Eye (tissue), 1 donor: ENCODE results near the gene RBMY1F.
"Not testable (repeated sequence)": the region's sequence is repeated elsewhere in the genome, so short reads cannot be mapped to it uniquely, and the experiment has no call there.

ENCODE experiments used
- DNase-seq: peaks from one replicate; pipeline ENCODE4 v3.0.0-alpha.2; 2015

The RBMY1F gene

DNA sequence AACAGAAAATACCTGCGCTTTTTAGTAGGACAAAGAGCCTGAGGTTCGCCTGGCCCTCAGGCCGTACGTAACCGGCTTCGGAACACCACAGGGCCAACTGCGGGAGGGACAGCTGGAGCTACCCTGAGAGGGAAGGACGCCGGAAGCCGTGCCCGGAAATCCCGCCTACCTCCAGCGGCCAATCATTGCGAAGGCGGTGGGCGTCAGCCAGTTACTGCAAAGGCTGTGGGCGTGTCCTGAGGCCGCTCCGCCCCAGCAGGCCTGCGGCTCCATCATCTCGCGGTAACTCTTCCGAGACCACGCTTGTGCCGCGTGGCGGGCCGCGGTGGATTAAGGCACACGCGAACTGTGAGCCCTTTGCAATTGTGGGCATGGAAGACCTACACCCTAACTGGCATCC lies at the start of gene RBMY1F:
Gene RBMY1F, minus strand, starts transcription at position 101 of the 400 bp plus-strand sequence. CDS start 1,954 bp downstream, outside the sequence.
- DNase-seq = not testable (repeated sequence)

DNA sequence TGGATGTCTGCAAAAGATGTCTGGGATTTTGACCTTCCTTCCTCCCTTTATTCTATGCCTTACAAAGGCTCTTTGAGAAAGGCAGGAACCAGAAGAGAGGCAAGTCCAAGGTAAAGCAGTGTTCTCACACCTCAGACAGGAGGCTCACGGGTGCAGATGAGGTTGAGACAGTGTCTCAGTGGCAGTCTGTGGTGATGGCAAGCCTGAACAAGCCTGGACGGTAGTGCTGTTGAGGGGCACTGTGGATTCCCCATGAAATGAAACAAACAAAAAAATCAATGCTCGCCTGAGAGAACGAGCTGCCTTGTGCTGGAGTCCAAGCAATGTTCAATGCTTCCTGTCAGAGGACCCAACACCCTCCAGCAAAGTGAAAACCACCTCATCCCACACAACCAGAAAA lies 31.6 kb downstream of the RBMY1F start:
- not testable (repeated sequence) for DNase-seq

DNA sequence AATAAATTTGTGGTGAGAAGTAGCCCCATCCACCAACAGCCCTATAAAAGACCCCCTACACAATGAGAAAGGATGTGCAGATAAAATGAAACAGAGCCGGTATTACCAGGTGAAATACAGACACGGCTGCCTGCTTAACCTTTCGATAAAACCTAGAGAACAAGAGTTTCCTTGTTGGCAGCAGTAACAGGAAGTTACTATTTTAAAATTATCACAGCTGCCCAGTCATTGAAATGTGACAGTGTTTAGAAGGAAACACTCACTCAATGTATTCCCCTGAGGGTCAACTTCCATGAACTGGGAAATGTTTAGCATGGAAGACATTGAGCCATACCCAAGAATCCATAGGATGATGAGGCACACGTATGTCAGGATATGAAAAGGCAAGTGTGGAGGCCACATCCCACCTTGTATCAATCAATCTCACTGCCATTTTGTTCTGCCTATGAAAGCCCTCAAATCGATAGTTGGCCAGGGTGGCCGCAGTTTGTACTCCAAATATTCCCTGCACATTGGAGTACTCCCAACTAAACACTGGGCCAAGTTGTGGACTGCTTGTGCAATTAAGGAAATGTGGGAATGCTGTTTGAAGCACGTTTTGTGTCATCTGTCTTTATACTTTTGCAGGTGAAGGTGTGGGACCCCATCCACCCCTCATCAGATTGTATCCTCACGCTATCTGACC lies 41.6 kb downstream of the RBMY1F start:
- not testable (repeated sequence) for DNase-seq

DNA sequence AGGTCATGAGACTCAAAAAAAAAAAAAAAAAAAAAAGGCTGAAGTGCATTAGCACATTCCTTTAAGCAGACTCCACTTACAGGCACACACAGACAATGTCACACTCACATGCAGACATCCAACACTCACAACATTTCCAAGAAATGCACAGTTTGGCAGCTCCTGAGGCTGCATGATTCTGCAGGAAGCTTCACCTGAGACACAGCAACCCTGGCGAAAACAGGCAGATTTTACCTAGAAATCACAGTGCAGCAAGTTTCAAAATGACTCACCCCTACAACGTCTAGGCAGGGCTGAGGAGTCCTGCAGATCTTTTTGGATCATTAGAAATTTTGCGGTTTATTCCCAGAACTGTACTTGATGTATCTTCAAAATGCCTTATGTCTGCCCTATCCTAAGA lies 48.0 kb downstream of the RBMY1F start:
- DNase-seq = not testable (repeated sequence)

DNA sequence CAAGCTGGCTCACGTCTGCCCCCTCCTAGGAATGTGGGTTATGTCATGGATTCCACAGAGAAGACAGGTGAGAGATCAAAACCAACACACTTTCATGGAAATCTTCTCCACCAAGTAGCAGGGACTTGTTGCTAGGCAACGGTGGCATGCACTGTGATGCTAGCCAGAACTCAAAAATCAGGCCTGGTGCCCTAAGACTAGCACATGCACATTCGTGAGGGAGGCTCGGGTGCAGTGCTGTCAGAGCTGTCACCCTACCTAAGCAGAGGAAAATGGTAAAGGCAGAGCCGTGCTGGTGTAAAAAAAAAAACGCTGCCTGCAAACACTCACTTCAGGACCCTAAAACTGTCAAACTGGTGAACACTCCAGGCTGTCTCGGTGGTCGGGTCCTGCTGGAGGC lies 52.2 kb downstream of the RBMY1F start:
- not testable (repeated sequence) for DNase-seq
